H9 (cell line): Measurements from ENCODE around the gene SUPT5H. TPM values are rescaled to one million over a fixed set of nuclear protein-coding genes. Genes with fewer than 3 reads are reported as not detected.

ENCODE experiments used
- DNase-seq: peaks from one replicate; pipeline ENCODE4 v3.0.0-alpha.2; 2017
- H2AFZ ChIP-seq: one replicate; pipeline ENCODE4 v1.6.1; 2013; ENCODE audit warnings: mild to moderate bottlenecking, low read length, control low read depth, moderate library complexity
- H2AK5ac ChIP-seq: 2 replicates; pipeline ENCODE4 v1.6.1; 2013; ENCODE audit warnings: low read length, control low read depth, mixed read lengths; ENCODE audit not compliant: insufficient read length
- H2BK120ac ChIP-seq: one replicate; pipeline ENCODE4 v1.6.1; 2013; ENCODE audit warnings: low read depth, mild to moderate bottlenecking, low read length, control low read depth, inconsistent platforms; ENCODE audit not compliant: poor library complexity, severe bottlenecking
- H2BK12ac ChIP-seq: 2 replicates; pipeline ENCODE4 v1.6.1; 2013; ENCODE audit warnings: low read length, control low read depth, mixed read lengths, low read depth; ENCODE audit not compliant: insufficient read length
- H2BK15ac ChIP-seq: 2 replicates; pipeline ENCODE4 v1.6.1; 2013; ENCODE audit warnings: low read depth, low read length, control low read depth
- H2BK20ac ChIP-seq: one replicate; pipeline ENCODE4 v1.6.1; 2013; ENCODE audit warnings: low read depth, mild to moderate bottlenecking, low read length, control low read depth, inconsistent platforms; ENCODE audit not compliant: poor library complexity, severe bottlenecking
- H2BK5ac ChIP-seq: 2 replicates; pipeline ENCODE4 v1.6.1; 2013; ENCODE audit warnings: low read length, control low read depth, mixed read lengths; ENCODE audit not compliant: insufficient read length
- H3K14ac ChIP-seq: 2 replicates; pipeline ENCODE4 v1.6.1; 2013; ENCODE audit warnings: low read length, control low read depth; ENCODE audit not compliant: insufficient read depth
- H3K18ac ChIP-seq: 2 replicates; pipeline ENCODE4 v1.6.1; 2013; ENCODE audit warnings: low read depth, mild to moderate bottlenecking, mixed read lengths, low read length, control low read depth; ENCODE audit not compliant: insufficient read length
- H3K23ac ChIP-seq: 2 replicates; pipeline ENCODE4 v1.6.1; 2013; ENCODE audit warnings: low read length, control low read depth, mixed read lengths, low read depth; ENCODE audit not compliant: insufficient read length
- H3K23me2 ChIP-seq: 2 replicates; pipeline ENCODE4 v1.6.1; 2013; ENCODE audit warnings: low read depth, mild to moderate bottlenecking, mixed read lengths, low read length, control low read depth; ENCODE audit not compliant: insufficient read length, poor library complexity, severe bottlenecking
- H3K27ac ChIP-seq: 2 replicates; pipeline ENCODE4 v1.5.1; 2013; ENCODE audit warnings: low read length, control low read depth, mixed read lengths, low read depth; ENCODE audit not compliant: insufficient read length
- H3K27me3 ChIP-seq: 2 replicates; pipeline ENCODE4 v1.6.1; 2013; ENCODE audit warnings: low read length, control low read depth, inconsistent platforms; ENCODE audit not compliant: insufficient read depth
- H3K4ac ChIP-seq: 2 replicates; pipeline ENCODE4 v1.6.1; 2013; ENCODE audit warnings: low read depth, mild to moderate bottlenecking, control low read depth, inconsistent platforms, low read length, moderate library complexity
- H3K4me1 ChIP-seq: 2 replicates; pipeline ENCODE4 v1.6.1; 2013; ENCODE audit warnings: low read length, control low read depth, inconsistent platforms; ENCODE audit not compliant: insufficient read depth
- H3K4me2 ChIP-seq: 2 replicates; pipeline ENCODE4 v1.6.1; 2013; ENCODE audit warnings: low read length, control low read depth, mixed read lengths; ENCODE audit not compliant: insufficient read length, insufficient read depth
- H3K56ac ChIP-seq: 2 replicates; pipeline ENCODE4 v1.6.1; 2013; ENCODE audit warnings: low read depth, mild to moderate bottlenecking, mixed read lengths, low read length, control low read depth; ENCODE audit not compliant: insufficient read length
- H3K79me1 ChIP-seq: 2 replicates; pipeline ENCODE4 v1.6.1; 2013; ENCODE audit warnings: low read depth, mild to moderate bottlenecking, moderate library complexity, low read length, control low read depth, inconsistent platforms; ENCODE audit not compliant: insufficient read depth, poor library complexity, severe bottlenecking
- H3K79me2 ChIP-seq: 2 replicates; pipeline ENCODE4 v1.6.1; 2013; ENCODE audit warnings: low read length, control low read depth, inconsistent platforms; ENCODE audit not compliant: insufficient read depth
- H3K9ac ChIP-seq: 2 replicates; pipeline ENCODE4 v1.6.1; 2013; ENCODE audit warnings: low read length, control low read depth, mixed read lengths; ENCODE audit not compliant: insufficient read length; ENCODE audit errors: extremely low read depth
- H3K9me3 ChIP-seq: one replicate; pipeline ENCODE4 v1.6.1; 2013; ENCODE audit warnings: low read depth, low read length, inconsistent platforms; ENCODE audit not compliant: control insufficient read depth
- H3T11ph ChIP-seq: one replicate; pipeline ENCODE4 v1.6.1; 2013; ENCODE audit warnings: mild to moderate bottlenecking, low read length, control low read depth, inconsistent platforms
- H4K20me1 ChIP-seq: one replicate; pipeline ENCODE4 v1.6.1; 2013; ENCODE audit not compliant: control insufficient read depth, insufficient read length, insufficient read depth
- H4K5ac ChIP-seq: 2 replicates; pipeline ENCODE4 v1.6.1; 2013; ENCODE audit warnings: low read depth, mild to moderate bottlenecking, mixed read lengths, low read length, control low read depth; ENCODE audit not compliant: insufficient read length
- H4K8ac ChIP-seq: replicated peaks from 2 replicates; pipeline ENCODE4 v1.6.1; 2013; ENCODE audit warnings: low read length, control low read depth, mixed read lengths, low read depth; ENCODE audit not compliant: insufficient read length
- H4K91ac ChIP-seq: 2 replicates; pipeline ENCODE4 v1.6.1; 2013; ENCODE audit warnings: low read depth, mild to moderate bottlenecking, moderate library complexity, mixed read lengths, low read length, control low read depth; ENCODE audit not compliant: insufficient read length
- H3K27ac Mint-ChIP-seq, 3 experiments: 2 replicates in 2 of 3; 3 replicates in 1 of 3; pipeline ENCODE4 v1.8.0; 2020 to 2021; ENCODE audit warnings: mixed read lengths in 3 of 3, mild to moderate bottlenecking in 1 of 3, moderate library complexity in 1 of 3
- H3K27me3 Mint-ChIP-seq: 2 replicates; pipeline ENCODE4 v1.8.0; 2021; ENCODE audit warnings: low read depth, mild to moderate bottlenecking, moderate library complexity, mixed read lengths
- H3K36me3 Mint-ChIP-seq, 3 experiments: 2 replicates in 2 of 3; 3 replicates in 1 of 3; pipeline ENCODE4 v1.8.0; 2020 to 2021; ENCODE audit warnings: low read depth in 3 of 3, mixed read lengths in 3 of 3; ENCODE audit not compliant: insufficient read depth in 1 of 3
- H3K4me1 Mint-ChIP-seq, 2 experiments: 2 replicates each; pipeline ENCODE4 v1.8.0; 2020; ENCODE audit warnings: mixed read lengths in 2 of 2
- H3K4me3 Mint-ChIP-seq, 2 experiments: 2 replicates in 1 of 2; 3 replicates in 1 of 2; pipeline ENCODE4 v1.8.0; 2020 to 2021; ENCODE audit warnings: mild to moderate bottlenecking in 2 of 2, mixed read lengths in 2 of 2, moderate library complexity in 1 of 2
- H3K9me3 Mint-ChIP-seq, 2 experiments: 2 replicates in 1 of 2; 3 replicates in 1 of 2; pipeline ENCODE4 v1.8.0; 2020; ENCODE audit warnings: mild to moderate bottlenecking in 2 of 2, mixed read lengths in 2 of 2, moderate library complexity in 1 of 2
- CTCF ChIP-seq: fragments of 200-600 bp; sonication (generic); conservative IDR thresholded peaks from 3 replicates; pipeline ENCODE4 v1.8.0; 2021; ENCODE audit warnings: antibody characterized with exemption, mild to moderate bottlenecking
- WGBS: extraction: QIAGEN DNeasy Blood & Tissue Kit; methylation state at CpG from one replicate; pipeline ENCODE4 v1.1.7; 2013; ENCODE audit warnings: missing lambda C conversion rate, low lambda C conversion rate, mixed read lengths; ENCODE audit not compliant: insufficient read length; ENCODE audit errors: extremely low coverage; 5-methylcytosine and 5-hydroxymethylcytosine counted together
- total RNA-seq: library from RNA; stranded (reverse); gene quantifications from 2 replicates; pipeline ENCODE4 v1.2.1, GENCODE V29; 2021

The SUPT5H gene
- total RNA-seq, 1 experiment from 2014 or later, result 145 TPM

GRCh38 chr19:39479916-39480315 lies 34.5 kb downstream of the SUPT5H start:
- no peak for DNase-seq
- Histone ChIP-seq H2BK20ac (no peak overlapping the region), H4K5ac (no peak overlapping the region), H2AK5ac (no peak overlapping the region), H3K4me2 (peak overlapping the region; percentile 30), H3K27me3 (no peaks in the 10 kb centered on the region), H3K79me1 (peaks cover 12% of the 10 kb centered on the region), H3K56ac (no peak overlapping the region), H3K23ac (no peak overlapping the region), H3K14ac (no peak overlapping the region), H4K8ac (no peak overlapping the region), H2BK12ac (no peak overlapping the region), H3K9me3 (no peaks in the 10 kb centered on the region), H3K4ac (no peak overlapping the region), H3T11ph (no peak overlapping the region), H4K20me1 (no peaks in the 10 kb centered on the region), H2BK15ac (no peak overlapping the region), H2AFZ (no peak overlapping the region), H3K27ac (no peak overlapping the region), H3K23me2 (peaks cover 10% of the 10 kb centered on the region), H3K18ac (no peak overlapping the region), H3K9ac (no peak overlapping the region), H2BK120ac (no peak overlapping the region), H3K79me2 (peaks cover 12% of the 10 kb centered on the region), H3K4me1 (no peaks in the 10 kb centered on the region), H4K91ac (no peak overlapping the region), H2BK5ac (no peak overlapping the region)
- Mint-ChIP-seq H3K4me1 (peaks cover 17 to 21% of the 10 kb centered on the region in 2 experiments), H3K36me3 (peaks cover 25 to 55% (median 50%) of the 10 kb centered on the region in 3 experiments; a peak in 6 of 7 replicates), H3K4me3 (peak overlapping the region; percentile 95 to 97), H3K9me3 (no peaks in the 10 kb centered on the region; a peak in 2 of 5 replicates), H3K27me3 (no peaks in the 10 kb centered on the region), H3K27ac (peak overlapping the region in 2 of 3 experiments; percentile 88 to 95; a peak in 5 of 7 replicates)
- no CpG with 5 or more reads among the region's 10 CpGs for WGBS
- no peak for TF ChIP-seq CTCF
